Measurements from ENCODE around the gene LARP6. TPM values are rescaled to one million over a fixed set of nuclear protein-coding genes. Genes with fewer than 3 reads are reported as not detected.
"Not testable (repeated sequence)": the region's sequence is repeated elsewhere in the genome, so short reads cannot be mapped to it uniquely, and the experiment has no call there.

Gene LARP6
- total and polyA plus RNA-seq, 3 experiments from 2014 or later, result 0.05 to 0.51 TPM; not detected in 1

DNA sequence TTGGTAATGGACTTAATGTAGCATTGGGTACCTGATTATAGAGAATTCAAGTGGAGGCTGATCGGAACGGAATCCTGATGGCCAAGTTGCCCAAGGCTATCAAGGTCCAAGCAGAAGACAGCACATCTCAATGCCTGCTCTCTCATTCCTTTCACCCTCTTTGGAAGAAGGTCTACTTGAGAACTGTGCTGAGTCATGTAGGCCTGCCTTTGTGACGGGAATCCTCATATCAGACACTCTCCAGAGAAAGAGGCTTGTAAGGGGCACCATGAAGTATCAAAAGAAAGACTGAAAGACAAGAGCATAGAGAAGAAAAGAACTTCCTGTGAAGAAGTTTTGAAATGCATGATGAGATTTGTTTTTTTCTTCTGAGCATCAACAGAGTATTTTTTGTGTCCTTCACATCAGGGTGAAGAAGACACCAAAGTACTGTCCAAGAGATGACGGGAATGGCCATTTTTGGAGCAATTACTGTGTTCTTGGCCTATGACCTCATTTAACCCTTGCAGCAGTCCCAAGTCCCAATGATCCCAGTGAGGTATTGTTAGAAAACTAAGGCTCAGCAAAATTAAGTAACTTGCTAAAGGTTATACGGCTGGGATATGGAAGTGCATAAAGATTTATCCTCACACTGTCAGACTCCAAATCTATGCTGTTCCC is 13.2 kb upstream of the LARP6 start:
- no peaks in the 10 kb centered on the region for H3K4me1 ChIP-seq (ENCODE audit: insufficient read depth, low read length)
- H3K4me1 Mint-ChIP-seq, result no peaks in the 10 kb centered on the region

GRCh38 chr15:70863450-70864218 is 9.7 kb upstream of the LARP6 start:
- no peaks in the 10 kb centered on the region for H3K36me3 Mint-ChIP-seq
- ChIA-PET POLR2A (no interaction called here), CTCF (no interaction called here)
- no peaks in the 10 kb centered on the region for H3K4me1 ChIP-seq (ENCODE audit: insufficient read depth, low read length)
- no peaks in the 10 kb centered on the region for H3K27me3 ChIP-seq (ENCODE audit: insufficient read depth, low read length, poor library complexity, severe bottlenecking)
- no peaks in the 10 kb centered on the region for H3K9me3 ChIP-seq (ENCODE audit: low read length)
- DNase-seq, result no peak
- no peaks in the 10 kb centered on the region for H3K4me1 Mint-ChIP-seq
- H3K27ac ChIP-seq (ENCODE audit: low read depth, low read length), result no peak overlapping the region
- H3K4me3 ChIP-seq (ENCODE audit: low read length), result no peak overlapping the region
- H3K9me3 Mint-ChIP-seq, result no peaks in the 10 kb centered on the region
- H3K36me3 ChIP-seq (ENCODE audit: insufficient read depth, low read length), result no peaks in the 10 kb centered on the region
- H3K27me3 Mint-ChIP-seq, result peaks cover 4 to 28% of the 10 kb centered on the region in 2 donors
- no peak overlapping the region for H3K27ac Mint-ChIP-seq
- no peak overlapping the region for H3K4me3 Mint-ChIP-seq

More for the DNA sequence above, 13.2 kb upstream of the LARP6 start:
- no peak overlapping the region for H3K4me3 ChIP-seq (ENCODE audit: low read length)
- CTCF ChIA-PET, result no interaction called here
- peaks cover 4 to 12% of the 10 kb centered on the region in 2 donors for H3K27me3 Mint-ChIP-seq
- H3K4me3 Mint-ChIP-seq, result no peak overlapping the region
- H3K9me3 ChIP-seq (ENCODE audit: low read length), result no peaks in the 10 kb centered on the region
- no peak for DNase-seq
- H3K27me3 ChIP-seq (ENCODE audit: insufficient read depth, low read length, poor library complexity, severe bottlenecking), result no peaks in the 10 kb centered on the region
- H3K9me3 Mint-ChIP-seq, result no peaks in the 10 kb centered on the region
- POLR2A ChIA-PET, result no interaction called here
- H3K27ac Mint-ChIP-seq, result peak overlapping the region in 1 of 8 donors; percentile 82
- no peaks in the 10 kb centered on the region for H3K36me3 ChIP-seq (ENCODE audit: insufficient read depth, low read length)
- H3K36me3 Mint-ChIP-seq, result no peaks in the 10 kb centered on the region
- H3K27ac ChIP-seq (ENCODE audit: low read depth, low read length), result no peak overlapping the region

GRCh38 chr15:70859998-70860397 is 6.0 kb upstream of the LARP6 start:
- Mint-ChIP-seq H3K9me3 (no peaks in the 10 kb centered on the region), H3K4me1 (no peaks in the 10 kb centered on the region), H3K36me3 (no peaks in the 10 kb centered on the region), H3K27ac (no peak overlapping the region), H3K4me3 (no peak overlapping the region), H3K27me3 (peaks cover 3 to 34% of the 10 kb centered on the region in 2 donors)
- DNase-seq, result no peak
- ChIA-PET POLR2A (no interaction called here), CTCF (no interaction called here)
- Histone ChIP-seq H3K27me3 (ENCODE audit: insufficient read depth, low read length, poor library complexity, severe bottlenecking) (peaks cover 3% of the 10 kb centered on the region), H3K27ac (ENCODE audit: low read depth, low read length) (no peak overlapping the region), H3K36me3 (ENCODE audit: insufficient read depth, low read length) (no peaks in the 10 kb centered on the region), H3K4me3 (ENCODE audit: low read length) (no peak overlapping the region), H3K9me3 (ENCODE audit: low read length) (no peaks in the 10 kb centered on the region), H3K4me1 (ENCODE audit: insufficient read depth, low read length) (no peaks in the 10 kb centered on the region)

- H3K27ac ChIP-seq (ENCODE audit: low read depth, low read length), result no peak overlapping the region
- H3K27me3 Mint-ChIP-seq, result peaks cover 9 to 39% of the 10 kb centered on the region in 2 donors
- H3K4me1 Mint-ChIP-seq, result peaks cover 2 to 4% (median 4%) of the 10 kb centered on the region in 3 donors
- no peak overlapping the region for H3K27ac Mint-ChIP-seq
- CTCF ChIA-PET, result no interaction called here
- no peaks in the 10 kb centered on the region for H3K9me3 Mint-ChIP-seq
- no peaks in the 10 kb centered on the region for H3K4me1 ChIP-seq (ENCODE audit: insufficient read depth, low read length)
- POLR2A ChIA-PET, result no interaction called here
- no peak overlapping the region for H3K4me3 ChIP-seq (ENCODE audit: low read length)
- DNase-seq, result no peak
- H3K27me3 ChIP-seq (ENCODE audit: insufficient read depth, low read length, poor library complexity, severe bottlenecking), result peaks cover 3% of the 10 kb centered on the region
- H3K36me3 Mint-ChIP-seq, result no peaks in the 10 kb centered on the region
- no peaks in the 10 kb centered on the region for H3K9me3 ChIP-seq (ENCODE audit: low read length)
- H3K4me3 Mint-ChIP-seq, result no peak overlapping the region
- H3K36me3 ChIP-seq (ENCODE audit: insufficient read depth, low read length), result no peaks in the 10 kb centered on the region
Measured at GRCh38 chr15:70859322-70859908, 5.5 kb upstream of the LARP6 start.

- peaks cover 11 to 41% of the 10 kb centered on the region in 2 donors for H3K27me3 Mint-ChIP-seq
- H3K27me3 ChIP-seq (ENCODE audit: insufficient read depth, low read length, poor library complexity, severe bottlenecking); H3K4me3 Mint-ChIP-seq; H3K4me3 ChIP-seq (ENCODE audit: low read length); H3K36me3 Mint-ChIP-seq; H3K36me3 ChIP-seq (ENCODE audit: insufficient read depth, low read length); POLR2A ChIA-PET; H3K4me1 Mint-ChIP-seq; H3K4me1 ChIP-seq (ENCODE audit: insufficient read depth, low read length); DNase-seq; H3K27ac ChIP-seq (ENCODE audit: low read depth, low read length); H3K27ac Mint-ChIP-seq; CTCF ChIA-PET; H3K9me3 ChIP-seq (ENCODE audit: low read length); H3K9me3 Mint-ChIP-seq: not testable (repeated sequence)
Measured at GRCh38 chr15:70858614-70859321, 4.8 kb upstream of the LARP6 start.

GRCh38 chr15:70857562-70858285 is 3.8 kb upstream of the LARP6 start:
- no peaks in the 10 kb centered on the region for H3K36me3 ChIP-seq (ENCODE audit: insufficient read depth, low read length)
- no peaks in the 10 kb centered on the region for H3K4me1 ChIP-seq (ENCODE audit: insufficient read depth, low read length)
- peaks cover 6 to 11% (median 6%) of the 10 kb centered on the region in 3 donors for H3K4me1 Mint-ChIP-seq
- peaks cover 17 to 48% of the 10 kb centered on the region in 2 donors for H3K27me3 Mint-ChIP-seq
- POLR2A ChIA-PET, result no interaction called here
- H3K36me3 Mint-ChIP-seq, result no peaks in the 10 kb centered on the region
- no peaks in the 10 kb centered on the region for H3K9me3 Mint-ChIP-seq
- CTCF ChIA-PET, result no interaction called here
- peaks cover 5% of the 10 kb centered on the region for H3K27me3 ChIP-seq (ENCODE audit: insufficient read depth, low read length, poor library complexity, severe bottlenecking)
- H3K4me3 ChIP-seq (ENCODE audit: low read length), result no peak overlapping the region
- H3K9me3 ChIP-seq (ENCODE audit: low read length), result no peaks in the 10 kb centered on the region
- no peak overlapping the region for H3K4me3 Mint-ChIP-seq
- H3K27ac Mint-ChIP-seq, result no peak overlapping the region
- no peak for DNase-seq
- H3K27ac ChIP-seq (ENCODE audit: low read depth, low read length), result no peak overlapping the region

DNA sequence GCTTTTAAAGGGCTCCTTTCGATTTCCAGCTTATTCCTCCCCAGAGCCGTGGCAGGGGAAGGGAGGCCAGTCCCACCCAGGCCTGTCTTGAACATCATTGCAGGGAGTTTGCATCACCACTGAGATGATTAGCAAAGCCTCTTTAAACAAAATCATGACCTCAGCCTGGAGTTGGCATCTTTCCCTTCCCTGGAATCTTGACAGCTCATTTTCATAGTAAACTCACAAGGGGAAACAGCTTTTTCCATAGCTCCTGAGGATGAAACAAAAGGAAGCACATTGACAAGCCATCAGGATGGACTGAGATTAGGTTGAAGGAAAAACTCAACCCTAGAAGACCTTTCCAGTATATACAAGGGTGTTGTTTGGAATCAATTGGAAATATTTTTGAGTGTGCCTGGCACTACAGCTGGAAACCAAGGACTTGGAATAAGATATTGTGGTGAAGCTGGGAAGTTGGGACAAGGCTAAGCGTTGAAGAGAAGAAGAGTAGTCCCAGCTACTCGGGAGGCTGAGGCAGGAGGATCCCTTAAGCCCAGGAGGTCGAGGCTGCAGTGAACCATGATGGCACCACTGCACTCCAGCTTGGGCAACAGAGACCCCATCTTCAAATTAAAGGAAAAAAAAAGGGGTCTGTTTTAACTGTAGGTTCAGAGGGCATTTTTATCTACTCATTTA is 3.1 kb upstream of the LARP6 start:
- no peaks in the 10 kb centered on the region for H3K9me3 Mint-ChIP-seq
- no peaks in the 10 kb centered on the region for H3K36me3 Mint-ChIP-seq
- Histone ChIP-seq H3K36me3 (ENCODE audit: insufficient read depth, low read length) (no peaks in the 10 kb centered on the region), H3K27ac (ENCODE audit: low read depth, low read length) (no peak overlapping the region), H3K9me3 (ENCODE audit: low read length) (no peaks in the 10 kb centered on the region), H3K27me3 (ENCODE audit: insufficient read depth, low read length, poor library complexity, severe bottlenecking) (peaks cover 7% of the 10 kb centered on the region), H3K4me1 (ENCODE audit: insufficient read depth, low read length) (no peaks in the 10 kb centered on the region), H3K4me3 (ENCODE audit: low read length) (no peak overlapping the region)
- DNase-seq, result no peak
- no peak overlapping the region for H3K27ac Mint-ChIP-seq
- POLR2A ChIA-PET, result no interaction called here
- peaks cover 6 to 12% (median 6%) of the 10 kb centered on the region in 3 donors for H3K4me1 Mint-ChIP-seq
- peaks cover 22 to 55% of the 10 kb centered on the region in 2 donors for H3K27me3 Mint-ChIP-seq
- no peak overlapping the region for H3K4me3 Mint-ChIP-seq
- CTCF ChIA-PET, result no interaction called here
